HG03469 (cell line): ENCODE data around the gene CIP2A.
"Not testable (repeated sequence)": the region's sequence is repeated elsewhere in the genome, so short reads cannot be mapped to it uniquely, and the experiment has no call there.

Experiments
- ATAC-seq: cut with Tn5 transposase; IDR thresholded peaks from one replicate; pipeline ENCODE4 v1.9.1; 2021; ENCODE audit warnings: mild to moderate bottlenecking, moderate library complexity, moderate number of reproducible peaks; ENCODE audit not compliant: unreplicated experiment

Gene CIP2A

GRCh38 chr3:108589081-108589997, at the start of gene CIP2A, which contains the start of gene DZIP3:
TSS of gene CIP2A (minus strand) at chr3:108589438. CDS start at chr3:108589375, 63 bp downstream.
TSS of gene DZIP3 (plus strand) at chr3:108589722. CDS start at chr3:108605407, 15,685 bp downstream.
- peak; percentile 79 for ATAC-seq

GRCh38 chr3:108629974-108630373, 40.7 kb upstream of the CIP2A start:
- ATAC-seq = no peak

- ATAC-seq = no peak
Measured at GRCh38 chr3:108623504-108623903, 34.3 kb upstream of the CIP2A start.

DNA sequence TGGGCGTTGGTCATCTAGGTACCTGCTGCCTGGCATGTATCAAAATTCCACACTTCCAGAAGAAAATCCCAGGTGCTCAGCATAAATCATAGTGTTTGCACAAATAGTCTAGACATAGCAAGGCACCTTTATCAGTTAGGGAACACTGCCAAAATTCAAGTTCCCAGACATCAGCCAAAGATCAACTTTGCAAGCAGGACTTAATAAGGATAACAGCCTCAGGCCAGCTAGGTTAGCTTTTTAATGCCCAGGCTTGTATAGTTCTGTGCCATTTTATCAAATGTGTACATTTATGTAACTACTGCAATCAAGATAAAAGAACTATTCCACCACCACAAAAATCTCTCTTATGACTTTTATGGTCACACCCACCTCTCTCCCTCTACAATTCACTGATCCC, 31.0 kb upstream of the CIP2A start:
- no peak for ATAC-seq

- not testable (repeated sequence) for ATAC-seq
Measured at GRCh38 chr3:108616090-108616489, 26.9 kb upstream of the CIP2A start.

GRCh38 chr3:108610651-108611050, 21.4 kb upstream of the CIP2A start:
- no peak for ATAC-seq

DNA sequence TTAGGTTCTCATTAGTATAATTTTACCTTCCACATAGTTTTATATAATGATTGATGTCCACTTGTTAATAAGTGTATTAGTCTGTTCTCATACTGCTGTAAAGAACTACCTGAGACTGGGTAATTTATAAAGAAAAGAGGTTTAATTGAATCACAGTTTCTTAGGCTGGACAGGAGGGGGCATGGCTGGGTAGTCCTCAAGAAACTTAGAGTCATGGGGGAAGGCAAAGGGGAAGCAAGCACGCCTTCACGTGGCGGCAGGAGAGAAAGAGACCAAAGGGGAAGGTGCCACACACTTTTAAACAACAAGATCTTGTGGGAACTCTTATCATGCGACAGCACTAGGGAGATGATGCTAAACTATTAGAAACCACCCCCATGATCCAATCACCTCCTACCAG, 19.5 kb upstream of the CIP2A start:
- no peak for ATAC-seq

DNA sequence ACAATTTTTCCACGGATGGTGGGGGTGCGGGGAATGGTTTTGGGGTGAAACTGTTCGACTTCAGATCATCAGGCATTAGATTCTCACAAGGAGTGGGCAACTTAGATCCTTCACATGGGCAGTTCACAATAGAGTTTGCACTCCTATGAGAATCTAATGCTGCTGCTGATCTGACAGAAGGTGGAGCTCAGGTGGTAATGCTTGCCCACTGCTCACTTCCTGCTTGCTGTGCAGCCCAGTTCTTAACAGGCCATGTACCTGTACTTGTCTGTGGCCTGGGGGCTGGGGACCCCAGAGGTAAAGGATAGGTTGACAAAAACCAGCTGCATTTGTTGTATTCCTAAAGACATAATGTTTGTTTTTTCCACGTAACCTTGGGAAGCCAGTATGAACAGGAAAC, 16.3 kb upstream of the CIP2A start:
- ATAC-seq = no peak

DNA sequence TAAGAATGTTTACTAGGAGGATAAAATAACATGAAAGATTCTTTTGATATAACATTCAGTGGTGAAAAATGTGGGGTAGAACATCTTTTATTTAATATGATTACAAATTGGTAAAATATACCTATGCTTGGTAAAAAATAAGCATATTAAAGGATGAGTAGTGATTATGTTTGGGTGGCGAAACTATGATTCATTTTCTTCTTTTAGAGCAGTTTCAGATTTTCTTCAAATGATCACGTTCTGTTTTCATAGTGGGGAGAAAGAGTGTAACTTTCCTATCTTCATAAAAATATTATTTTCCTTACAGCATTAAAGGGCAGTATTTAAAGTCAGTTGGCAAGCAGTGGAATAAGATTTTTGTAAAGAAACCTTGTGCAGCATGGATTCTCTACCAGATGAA, 15.8 kb upstream of the CIP2A start:
- ATAC-seq = no peak

- ATAC-seq = no peak
Measured at GRCh38 chr3:108603691-108604090, 14.5 kb upstream of the CIP2A start.

DNA sequence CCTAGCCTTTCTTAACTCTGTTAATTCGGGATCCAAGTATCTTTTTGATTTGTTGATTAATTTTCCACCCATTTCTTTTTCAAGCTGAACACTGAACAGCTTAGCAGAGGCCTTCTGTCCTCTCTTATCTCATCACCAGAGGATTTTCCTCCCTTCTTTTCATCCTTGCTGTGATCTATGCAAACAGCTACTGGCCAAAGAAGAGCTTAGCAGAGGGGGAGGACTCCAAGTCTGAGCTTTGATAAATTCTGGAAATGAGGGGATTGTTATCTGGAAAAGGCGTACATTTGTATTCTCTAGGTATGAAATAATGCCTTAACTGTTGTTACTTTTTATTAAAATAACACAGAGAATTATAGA, 13.7 kb upstream of the CIP2A start:
- ATAC-seq = no peak

- peak; percentile 55 for ATAC-seq
Measured at GRCh38 chr3:108602249-108602934, 13.2 kb upstream of the CIP2A start.

- no peak for ATAC-seq
Measured at GRCh38 chr3:108599677-108600409, 10.6 kb upstream of the CIP2A start.

- ATAC-seq = no peak
Measured at GRCh38 chr3:108598375-108598774, 9.1 kb upstream of the CIP2A start.

DNA sequence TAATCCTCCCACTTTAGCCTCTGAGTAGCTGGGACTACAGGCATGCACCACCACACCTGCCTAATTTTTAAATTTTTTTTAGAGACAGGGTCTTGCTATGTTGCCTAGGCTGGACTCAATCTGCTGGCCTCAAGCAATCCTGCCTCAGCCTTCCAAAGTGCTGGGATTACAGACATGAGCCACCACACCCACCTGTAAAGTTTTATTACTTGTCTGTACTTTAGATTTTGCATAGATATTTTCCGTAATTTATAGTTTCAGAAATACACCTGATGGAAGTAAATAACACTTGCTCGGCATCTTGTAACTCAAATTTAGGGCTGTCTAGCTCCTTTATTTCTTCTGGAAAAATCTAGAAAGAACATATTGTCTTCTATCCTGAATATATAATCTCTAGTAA, 6.1 kb upstream of the CIP2A start:
- ATAC-seq = no peak

DNA sequence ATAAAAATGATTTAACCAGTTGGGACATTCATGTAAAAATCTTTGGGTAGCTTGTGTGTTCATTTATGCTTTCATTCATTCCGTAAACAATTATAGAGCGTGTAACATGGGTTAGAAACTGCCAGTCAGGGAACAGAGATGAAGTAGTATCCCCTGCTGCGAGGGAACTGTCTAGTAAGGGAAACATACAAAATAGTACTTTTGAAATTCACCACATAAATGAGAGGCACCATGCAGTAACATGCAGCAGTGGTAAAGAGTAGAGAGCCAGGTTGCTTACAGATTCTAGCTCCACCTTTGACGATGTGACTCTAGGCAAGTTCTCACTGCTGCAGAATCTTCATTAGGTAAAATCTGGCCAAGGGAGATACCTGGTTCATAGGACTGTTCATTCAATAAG, 1.2 kb upstream of the CIP2A start:
- ATAC-seq = no peak

DNA sequence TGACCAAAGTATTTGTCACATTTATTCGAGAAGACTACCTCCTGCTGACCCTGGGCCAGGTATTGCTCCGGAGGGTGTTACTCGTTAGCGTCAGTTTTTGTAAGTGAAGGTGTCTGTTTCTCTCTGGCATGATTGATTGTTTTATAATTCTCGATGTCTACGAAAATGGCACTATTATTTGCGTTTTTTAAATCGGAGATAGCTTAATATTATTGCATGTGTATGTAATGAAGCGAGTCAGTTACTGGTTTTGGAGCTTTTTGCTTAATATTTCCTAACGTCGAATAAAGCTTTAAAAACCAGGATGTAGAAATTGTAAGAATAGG, 723 bp upstream of the CIP2A start:
- no peak for ATAC-seq

DNA sequence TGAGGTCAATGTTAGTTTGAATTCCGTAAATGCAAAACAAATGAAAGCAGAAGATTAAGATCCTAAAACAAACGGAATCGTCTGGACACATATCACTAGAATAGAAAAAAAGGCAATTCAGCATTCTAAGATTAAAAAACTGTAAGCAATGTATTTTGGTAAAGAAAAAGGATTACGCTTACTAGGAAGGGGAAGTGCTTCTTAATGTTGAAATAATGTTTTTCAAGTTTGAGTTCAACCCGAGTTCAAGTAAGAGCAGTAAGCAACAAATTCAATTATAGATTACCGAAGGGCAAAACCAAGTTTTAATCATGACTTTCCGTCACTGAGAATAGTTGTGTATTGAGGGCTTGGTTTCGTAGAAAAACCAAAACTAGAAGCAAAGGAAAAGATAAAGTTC, 637 bp downstream of the CIP2A start:
- no peak for ATAC-seq

DNA sequence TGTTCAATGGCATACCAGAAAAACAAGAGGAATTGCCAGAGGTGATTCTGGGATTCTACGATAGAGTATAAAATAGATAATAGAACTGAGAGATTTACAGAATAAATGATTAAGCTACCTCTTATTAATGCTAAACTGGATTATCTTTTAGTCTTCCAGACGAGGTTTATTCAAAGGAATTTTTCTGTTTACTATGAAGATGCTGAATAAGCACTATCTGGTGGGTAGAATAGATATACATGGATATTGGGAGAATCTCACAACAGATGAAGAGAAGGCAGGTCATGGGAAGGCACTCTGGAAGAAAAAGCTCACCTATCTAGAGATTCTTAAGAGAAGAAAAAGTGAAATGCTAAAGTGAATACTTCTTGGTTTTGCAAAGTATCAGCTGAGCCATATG, 11.2 kb downstream of the CIP2A start:
- ATAC-seq = no peak

DNA sequence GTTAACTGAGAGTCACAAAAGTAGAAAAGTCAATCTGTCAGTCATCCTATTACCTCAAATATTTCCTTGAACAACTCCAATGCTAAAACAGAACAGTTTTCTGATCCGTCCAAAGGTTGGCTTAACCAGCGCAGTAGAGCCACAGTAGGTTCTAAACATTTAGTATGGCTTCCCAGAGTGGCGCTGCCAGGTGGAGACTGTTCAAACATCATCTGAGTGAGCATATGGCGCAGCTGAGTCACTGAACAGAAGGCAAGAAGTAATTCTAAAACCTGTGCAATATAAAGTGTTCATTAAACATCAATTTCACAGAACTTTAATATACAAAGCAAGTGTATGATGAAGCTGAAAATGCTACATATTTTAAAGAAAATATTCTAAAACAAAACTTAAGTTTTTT, 19.9 kb downstream of the CIP2A start:
- no peak for ATAC-seq

GRCh38 chr3:108566599-108566998, 22.6 kb downstream of the CIP2A start:
- no peak for ATAC-seq

DNA sequence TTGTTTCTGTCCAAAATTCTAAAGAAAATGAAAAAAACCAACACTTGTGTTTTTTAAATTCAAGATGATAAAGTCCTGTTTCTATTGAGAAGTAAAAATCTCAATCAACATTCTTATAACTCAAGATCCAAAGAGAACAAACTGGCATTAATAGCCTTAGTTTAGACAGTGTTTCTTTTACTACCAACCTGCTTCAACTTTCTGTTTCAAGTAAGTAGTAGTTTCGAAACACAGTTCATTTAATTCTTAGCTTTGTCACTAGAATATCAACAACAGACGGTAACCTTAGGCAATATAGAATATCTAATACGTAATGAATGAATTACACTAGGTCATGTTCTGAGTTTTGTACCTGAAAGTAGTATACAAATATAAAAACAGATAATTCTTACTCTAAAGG, 23.7 kb downstream of the CIP2A start:
- ATAC-seq = no peak
